IPS-20b (cell line): ENCODE results near the gene RANBP17.

Source experiments
- H3K27ac ChIP-seq: one replicate; pipeline ENCODE4 v1.5.1; 2013; ENCODE audit warnings: low read length
- H3K27me3 ChIP-seq: 2 replicates; pipeline ENCODE4 v1.6.1; 2013; ENCODE audit warnings: mild to moderate bottlenecking, low read length, inconsistent platforms; ENCODE audit not compliant: insufficient read depth
- H3K36me3 ChIP-seq: 2 replicates; pipeline ENCODE4 v1.6.1; 2013; ENCODE audit warnings: low read depth, mild to moderate bottlenecking, inconsistent platforms, low read length, moderate library complexity; ENCODE audit not compliant: insufficient read depth
- H3K4me1 ChIP-seq: 2 replicates; pipeline ENCODE4 v1.6.1; 2013; ENCODE audit warnings: mild to moderate bottlenecking, control low read depth, inconsistent platforms, low read length, moderate library complexity; ENCODE audit not compliant: insufficient read depth
- H3K4me3 ChIP-seq: 2 replicates; pipeline ENCODE4 v1.5.1; 2013; ENCODE audit warnings: mild to moderate bottlenecking, low read length, inconsistent platforms
- H3K9ac ChIP-seq: 2 replicates; pipeline ENCODE4 v1.6.1; 2013; ENCODE audit warnings: low read depth, mild to moderate bottlenecking, inconsistent platforms, low read length, moderate library complexity
- H3K9me3 ChIP-seq: 2 replicates; pipeline ENCODE4 v1.6.1; 2013; ENCODE audit warnings: mild to moderate bottlenecking, low read depth, low read length, inconsistent platforms; ENCODE audit not compliant: insufficient read depth

The RANBP17 gene

GRCh38 chr5:171258737-171259415 is 397.1 kb downstream of the RANBP17 start:
- no peaks in the 10 kb centered on the region for H3K9me3 ChIP-seq
- H3K27me3 ChIP-seq = no peaks in the 10 kb centered on the region
- H3K36me3 ChIP-seq = no peaks in the 10 kb centered on the region
- no peaks in the 10 kb centered on the region for H3K4me1 ChIP-seq
- no peak overlapping the region for H3K27ac ChIP-seq
- H3K9ac ChIP-seq = no peak overlapping the region
- no peak overlapping the region for H3K4me3 ChIP-seq

- no peak overlapping the region for H3K4me3 ChIP-seq
- H3K4me1 ChIP-seq = no peaks in the 10 kb centered on the region
- H3K27me3 ChIP-seq = no peaks in the 10 kb centered on the region
- no peak overlapping the region for H3K9ac ChIP-seq
- no peaks in the 10 kb centered on the region for H3K36me3 ChIP-seq
- H3K27ac ChIP-seq = no peak overlapping the region
- no peaks in the 10 kb centered on the region for H3K9me3 ChIP-seq
Observed at GRCh38 chr5:171261361-171261760, 399.5 kb downstream of the RANBP17 start.

GRCh38 chr5:171261904-171262303 is 400.1 kb downstream of the RANBP17 start:
- H3K9me3 ChIP-seq = no peaks in the 10 kb centered on the region
- H3K27ac ChIP-seq = no peak overlapping the region
- no peaks in the 10 kb centered on the region for H3K27me3 ChIP-seq
- H3K4me1 ChIP-seq = no peaks in the 10 kb centered on the region
- H3K4me3 ChIP-seq = no peak overlapping the region
- no peaks in the 10 kb centered on the region for H3K36me3 ChIP-seq
- no peak overlapping the region for H3K9ac ChIP-seq

- Histone ChIP-seq H3K36me3 (no peaks in the 10 kb centered on the region), H3K27ac (no peak overlapping the region), H3K9me3 (no peaks in the 10 kb centered on the region)
Observed at GRCh38 chr5:171263181-171263580, 401.4 kb downstream of the RANBP17 start.

GRCh38 chr5:171264843-171265242 is 403.0 kb downstream of the RANBP17 start:
- Histone ChIP-seq H3K27ac (no peak overlapping the region), H3K27me3 (no peaks in the 10 kb centered on the region), H3K36me3 (no peaks in the 10 kb centered on the region), H3K4me3 (no peak overlapping the region), H3K4me1 (no peaks in the 10 kb centered on the region), H3K9ac (no peak overlapping the region), H3K9me3 (no peaks in the 10 kb centered on the region)

More at GRCh38 chr5:171263181-171263580, 401.4 kb downstream of the RANBP17 start:
- Histone ChIP-seq H3K9ac (no peak overlapping the region), H3K4me1 (no peaks in the 10 kb centered on the region), H3K4me3 (no peak overlapping the region), H3K27me3 (no peaks in the 10 kb centered on the region)

GRCh38 chr5:171268700-171269620 is 407.1 kb downstream of the RANBP17 start:
- H3K4me3 ChIP-seq = no peak overlapping the region
- no peaks in the 10 kb centered on the region for H3K4me1 ChIP-seq
- no peaks in the 10 kb centered on the region for H3K36me3 ChIP-seq
- no peaks in the 10 kb centered on the region for H3K9me3 ChIP-seq
- no peak overlapping the region for H3K9ac ChIP-seq
- no peaks in the 10 kb centered on the region for H3K27me3 ChIP-seq
- no peak overlapping the region for H3K27ac ChIP-seq

GRCh38 chr5:171269717-171270116 is 407.9 kb downstream of the RANBP17 start:
- H3K4me1 ChIP-seq = no peaks in the 10 kb centered on the region
- no peaks in the 10 kb centered on the region for H3K9me3 ChIP-seq
- H3K36me3 ChIP-seq = no peaks in the 10 kb centered on the region
- no peak overlapping the region for H3K4me3 ChIP-seq
- H3K9ac ChIP-seq = no peak overlapping the region
- H3K27ac ChIP-seq = no peak overlapping the region
- H3K27me3 ChIP-seq = no peaks in the 10 kb centered on the region

GRCh38 chr5:171270136-171270535 is 408.3 kb downstream of the RANBP17 start:
- Histone ChIP-seq H3K9ac (no peak overlapping the region), H3K36me3 (no peaks in the 10 kb centered on the region), H3K27ac (no peak overlapping the region), H3K27me3 (no peaks in the 10 kb centered on the region), H3K9me3 (no peaks in the 10 kb centered on the region), H3K4me1 (no peaks in the 10 kb centered on the region), H3K4me3 (no peak overlapping the region)

- Histone ChIP-seq H3K36me3 (no peaks in the 10 kb centered on the region), H3K4me1 (no peaks in the 10 kb centered on the region; the same call in 1 of the 2 replicates), H3K4me3 (no peak overlapping the region), H3K9me3 (no peaks in the 10 kb centered on the region), H3K9ac (no peak overlapping the region), H3K27ac (no peak overlapping the region), H3K27me3 (no peaks in the 10 kb centered on the region)
Observed at GRCh38 chr5:171271798-171272197, 410.0 kb downstream of the RANBP17 start.

- H3K9ac ChIP-seq = no peak overlapping the region
Observed at GRCh38 chr5:171272996-171273970, 411.5 kb downstream of the RANBP17 start.

GRCh38 chr5:171275841-171276544 is 414.2 kb downstream of the RANBP17 start:
- H3K27ac ChIP-seq = no peak overlapping the region
- no peaks in the 10 kb centered on the region for H3K9me3 ChIP-seq
- H3K9ac ChIP-seq = no peak overlapping the region
- no peaks in the 10 kb centered on the region for H3K36me3 ChIP-seq
- H3K4me1 ChIP-seq = no peaks in the 10 kb centered on the region; the same call in 1 of the 2 replicates
- no peak overlapping the region for H3K4me3 ChIP-seq
- H3K27me3 ChIP-seq = no peaks in the 10 kb centered on the region

More at GRCh38 chr5:171272996-171273970, 411.5 kb downstream of the RANBP17 start:
- Histone ChIP-seq H3K36me3 (no peaks in the 10 kb centered on the region), H3K27me3 (no peaks in the 10 kb centered on the region), H3K27ac (no peak overlapping the region), H3K4me3 (no peak overlapping the region), H3K9me3 (no peaks in the 10 kb centered on the region), H3K4me1 (no peaks in the 10 kb centered on the region; the same call in 1 of the 2 replicates)
